ENCODE results near the gene KCNH3.

Gene KCNH3

DNA sequence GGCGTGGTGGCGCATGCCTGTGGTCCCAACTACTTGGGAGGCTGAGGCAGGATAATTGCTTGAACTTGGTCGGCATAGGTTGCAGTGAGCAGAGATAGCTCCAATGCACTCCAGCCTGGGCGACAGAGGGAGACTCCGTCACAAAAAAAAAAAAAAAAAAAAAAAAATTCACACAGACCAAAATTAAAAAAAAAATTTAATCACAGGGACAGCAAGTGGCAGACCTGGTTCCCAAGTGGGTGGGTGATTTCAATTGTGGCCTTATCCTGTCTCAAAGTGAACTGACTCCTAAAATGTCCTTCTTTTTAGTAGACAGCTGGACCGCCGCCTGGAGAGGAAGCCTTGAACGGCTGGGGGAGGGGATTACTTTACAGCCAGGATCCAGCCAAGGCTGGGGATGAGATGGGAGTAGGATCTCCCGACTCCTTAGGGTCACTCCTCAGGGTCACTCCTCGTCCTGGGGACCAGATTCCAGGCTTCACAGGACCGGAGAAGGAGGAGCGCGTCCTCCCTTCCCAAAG, 1.5 kb upstream of the KCNH3 start:
- no peak for DNase-seq
- TF ChIP-seq, protein P1, sequence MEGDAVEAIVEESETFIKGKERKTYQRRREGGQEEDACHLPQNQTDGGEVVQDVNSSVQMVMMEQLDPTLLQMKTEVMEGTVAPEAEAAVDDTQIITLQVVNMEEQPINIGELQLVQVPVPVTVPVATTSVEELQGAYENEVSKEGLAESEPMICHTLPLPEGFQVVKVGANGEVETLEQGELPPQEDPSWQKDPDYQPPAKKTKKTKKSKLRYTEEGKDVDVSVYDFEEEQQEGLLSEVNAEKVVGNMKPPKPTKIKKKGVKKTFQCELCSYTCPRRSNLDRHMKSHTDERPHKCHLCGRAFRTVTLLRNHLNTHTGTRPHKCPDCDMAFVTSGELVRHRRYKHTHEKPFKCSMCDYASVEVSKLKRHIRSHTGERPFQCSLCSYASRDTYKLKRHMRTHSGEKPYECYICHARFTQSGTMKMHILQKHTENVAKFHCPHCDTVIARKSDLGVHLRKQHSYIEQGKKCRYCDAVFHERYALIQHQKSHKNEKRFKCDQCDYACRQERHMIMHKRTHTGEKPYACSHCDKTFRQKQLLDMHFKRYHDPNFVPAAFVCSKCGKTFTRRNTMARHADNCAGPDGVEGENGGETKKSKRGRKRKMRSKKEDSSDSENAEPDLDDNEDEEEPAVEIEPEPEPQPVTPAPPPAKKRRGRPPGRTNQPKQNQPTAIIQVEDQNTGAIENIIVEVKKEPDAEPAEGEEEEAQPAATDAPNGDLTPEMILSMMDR (IDR thresholded peaks at IDR 0.05; ENCODE audit: low read depth, low read length): no peak
- Histone ChIP-seq H3K27me3 (peaks cover 31% of the 10 kb centered on the region), H3K4me1 (peaks cover 2% of the 10 kb centered on the region; the same call in 1 of the 2 replicates), H3K36me3 (no peaks in the 10 kb centered on the region), H3K4me3 (ENCODE audit: low read depth, low read length) (peak overlapping the region; percentile 42), H3K9me3 (no peaks in the 10 kb centered on the region)

DNA sequence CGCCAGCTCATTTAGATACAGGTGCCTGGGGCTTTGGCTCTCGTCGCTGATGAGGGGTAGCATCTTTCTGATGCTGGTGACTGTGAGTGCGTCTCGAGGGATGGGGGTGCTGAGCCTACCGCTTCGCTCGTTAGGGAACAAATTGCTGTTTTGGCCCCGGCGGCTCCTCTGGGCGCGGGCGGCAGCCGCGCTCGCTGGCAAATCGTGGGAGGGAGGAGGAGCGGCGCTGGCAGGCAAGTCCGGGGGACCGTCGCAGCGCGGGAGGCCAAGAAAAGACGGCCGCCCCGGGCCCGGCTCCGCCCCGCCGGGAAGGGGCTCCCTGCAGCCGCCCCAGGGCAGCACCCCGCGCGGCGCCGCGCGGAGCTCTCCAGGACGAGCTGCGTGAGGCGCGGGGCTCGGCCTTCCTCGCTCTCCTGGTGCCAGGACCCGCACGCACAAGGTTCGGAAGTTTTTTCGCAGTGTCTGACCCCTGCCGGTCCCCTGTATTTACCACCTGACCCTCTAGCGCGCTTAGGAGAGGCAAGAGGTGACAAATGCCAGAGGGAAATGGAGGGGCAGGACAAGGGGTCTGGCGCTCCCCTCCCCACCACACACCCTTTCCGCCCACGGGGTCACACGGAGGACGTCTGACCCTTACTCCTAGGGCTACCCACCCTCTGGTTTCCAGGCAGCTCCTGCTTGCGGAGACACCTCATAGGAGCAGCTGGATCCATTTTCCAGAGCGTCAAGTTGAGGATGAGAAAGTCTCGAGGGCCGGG, 899 bp upstream of the KCNH3 start:
- no peaks in the 10 kb centered on the region for H3K36me3 ChIP-seq
- peaks cover 2% of the 10 kb centered on the region; the same call in 1 of the 2 replicates for H3K4me1 ChIP-seq
- H3K9me3 ChIP-seq: no peaks in the 10 kb centered on the region
- H3K4me3 ChIP-seq (ENCODE audit: low read depth, low read length): peak overlapping the region; percentile 42
- H3K27me3 ChIP-seq: peaks cover 31% of the 10 kb centered on the region
- DNase-seq: no peak
- TF ChIP-seq, protein P1 (IDR thresholded peaks at IDR 0.05; ENCODE audit: low read depth, low read length): peak; percentile 22; the same call in 1 of the 2 replicates

DNA sequence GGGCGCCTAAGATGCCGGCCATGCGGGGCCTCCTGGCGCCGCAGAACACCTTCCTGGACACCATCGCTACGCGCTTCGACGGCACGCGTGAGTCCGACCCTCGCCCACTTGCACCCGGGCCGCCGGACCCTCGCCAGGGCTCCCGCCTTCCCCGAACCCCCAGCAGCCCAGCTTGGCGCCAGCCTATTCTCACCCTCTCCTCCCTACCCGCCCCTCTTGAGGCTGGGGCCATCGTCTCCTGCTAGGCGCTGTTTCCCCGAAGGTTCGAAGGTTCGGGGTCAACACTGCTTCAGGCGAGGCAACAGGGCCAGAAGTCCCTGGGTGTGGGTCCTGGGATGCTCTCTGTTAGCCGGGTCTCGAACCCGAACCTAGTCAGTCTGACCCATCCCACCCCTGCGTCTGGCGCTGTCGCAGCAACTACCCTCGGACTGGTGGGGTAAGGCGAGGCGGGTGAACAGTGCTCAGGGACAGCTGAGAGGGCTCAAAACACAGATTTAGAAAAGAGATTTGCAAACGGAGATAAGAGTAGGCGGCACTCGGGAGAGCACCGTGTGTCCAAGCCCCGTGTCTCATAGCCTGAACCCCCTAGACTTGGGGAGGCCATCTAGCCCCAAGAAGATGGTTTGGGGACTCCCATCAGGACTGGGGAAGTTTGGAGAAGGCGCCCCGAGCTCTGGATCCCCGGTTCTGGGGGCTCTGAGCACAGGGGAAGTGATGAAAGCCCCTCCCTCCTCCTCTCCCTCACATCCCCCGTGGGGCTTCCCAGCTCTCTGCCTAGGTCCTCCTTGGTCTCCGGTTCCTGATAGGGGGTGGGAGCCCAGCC, 787 bp downstream of the KCNH3 start:
- H3K4me1 ChIP-seq: peaks cover 2% of the 10 kb centered on the region; the same call in 1 of the 2 replicates
- no peaks in the 10 kb centered on the region for H3K9me3 ChIP-seq
- H3K27me3 ChIP-seq: peaks cover 31% of the 10 kb centered on the region

DNA sequence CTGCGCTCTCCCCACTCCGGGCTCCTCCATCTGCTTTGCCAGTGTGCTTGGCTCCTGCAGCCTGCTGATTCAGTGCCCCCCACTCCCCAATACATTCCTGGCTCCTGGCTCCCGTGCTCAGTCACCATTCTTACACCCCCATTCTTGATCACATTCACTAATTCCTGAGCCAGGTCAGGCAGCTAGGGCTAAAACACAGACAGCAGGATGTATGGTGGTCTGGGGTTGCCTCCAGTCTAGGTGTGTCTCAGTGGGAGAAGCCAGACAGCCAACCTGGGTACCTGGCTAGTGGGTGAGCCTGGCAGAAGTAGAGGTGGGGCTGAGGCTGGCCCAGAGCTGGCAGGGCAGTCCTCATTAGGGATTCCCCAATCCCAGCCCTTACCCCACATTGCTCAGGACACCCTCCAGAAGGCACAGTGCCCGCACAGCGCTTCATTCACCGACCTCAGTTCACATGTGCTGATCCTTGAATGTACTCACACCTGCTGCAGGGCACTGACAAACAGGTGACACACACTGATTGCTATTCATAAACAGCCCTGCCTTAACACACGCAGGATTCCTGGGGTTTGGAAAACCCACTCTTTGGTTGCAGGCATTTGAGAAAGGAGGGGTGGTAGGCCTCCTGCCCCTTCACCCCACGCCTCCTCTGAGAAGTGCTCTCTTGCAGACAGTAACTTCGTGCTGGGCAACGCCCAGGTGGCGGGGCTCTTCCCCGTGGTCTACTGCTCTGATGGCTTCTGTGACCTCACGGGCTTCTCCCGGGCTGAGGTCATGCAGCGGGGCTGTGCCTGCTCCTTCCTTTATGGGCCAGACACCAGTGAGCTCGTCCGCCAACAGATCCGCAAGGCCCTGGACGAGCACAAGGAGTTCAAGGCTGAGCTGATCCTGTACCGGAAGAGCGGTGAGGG, 1.7 kb downstream of the KCNH3 start:
- Histone ChIP-seq H3K9me3 (no peaks in the 10 kb centered on the region), H3K4me1 (peaks cover 2% of the 10 kb centered on the region; the same call in 1 of the 2 replicates), H3K36me3 (no peaks in the 10 kb centered on the region), H3K27me3 (peaks cover 31% of the 10 kb centered on the region), H3K4me3 (ENCODE audit: low read depth, low read length) (no peak overlapping the region)
- no peak for DNase-seq
- TF ChIP-seq, protein P1 (IDR thresholded peaks at IDR 0.05; ENCODE audit: low read depth, low read length): no peak

More for the DNA sequence above, 787 bp downstream of the KCNH3 start:
- no peak for DNase-seq
- Histone ChIP-seq H3K36me3 (no peaks in the 10 kb centered on the region), H3K4me3 (ENCODE audit: low read depth, low read length) (no peak overlapping the region)
- TF ChIP-seq, protein P1 (IDR thresholded peaks at IDR 0.05; ENCODE audit: low read depth, low read length): no peak

DNA sequence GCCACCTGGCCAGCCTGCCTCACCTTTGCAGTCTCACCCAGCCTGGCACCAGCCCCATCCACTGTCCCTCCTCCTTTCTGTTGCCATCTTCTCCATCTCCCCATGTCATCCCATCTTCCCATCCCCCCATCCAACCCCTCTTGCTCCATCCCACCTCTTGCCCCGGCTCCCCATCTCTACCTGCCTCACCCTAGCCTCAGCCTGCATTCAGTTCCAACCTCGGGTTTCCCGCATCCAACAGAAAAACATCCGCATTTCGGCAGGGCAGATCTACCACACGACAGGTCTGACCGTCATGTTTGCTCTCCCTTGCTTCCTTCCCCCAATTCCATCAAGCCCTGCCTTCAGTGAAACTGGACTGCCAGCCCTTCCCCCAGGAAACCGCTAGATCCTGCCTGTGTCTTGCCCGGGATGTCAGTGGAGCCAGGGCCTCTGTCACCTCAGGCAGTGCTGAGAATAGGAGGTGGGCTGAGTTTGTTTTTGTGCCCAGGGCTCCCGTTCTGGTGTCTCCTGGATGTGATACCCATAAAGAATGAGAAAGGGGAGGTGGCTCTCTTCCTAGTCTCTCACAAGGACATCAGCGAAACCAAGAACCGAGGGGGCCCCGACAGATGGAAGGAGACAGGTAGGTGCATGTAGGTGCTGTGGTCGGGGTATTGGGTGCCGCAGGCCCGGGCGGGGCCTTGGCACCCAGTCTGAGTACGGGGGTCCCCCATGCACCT, 2.5 kb downstream of the KCNH3 start:
- Histone ChIP-seq H3K27me3 (peaks cover 31% of the 10 kb centered on the region), H3K36me3 (no peaks in the 10 kb centered on the region), H3K4me3 (ENCODE audit: low read depth, low read length) (no peak overlapping the region), H3K9me3 (no peaks in the 10 kb centered on the region), H3K4me1 (peaks cover 2% of the 10 kb centered on the region; the same call in 1 of the 2 replicates)
- TF ChIP-seq, protein P1 (IDR thresholded peaks at IDR 0.05; ENCODE audit: low read depth, low read length): no peak
- DNase-seq: no peak

All from BE2C (cell line).